H1 (cell line): ENCODE measurements around the gene EIF4A3. TPM values are rescaled to one million over a fixed set of nuclear protein-coding genes. Genes with fewer than 3 reads are reported as not detected.

Experiments used
- CTCF ChIA-PET: fragments of 300-600 bp; sonication (Branson Sonifier 250); formaldehyde crosslinking; loops from one replicate; lab custom pipeline; 2021; ENCODE audit not compliant: partially characterized antibody; lab: Charles Lee
- POLR2A ChIA-PET: fragments of 300-600 bp; sonication (Branson Sonifier 250); formaldehyde crosslinking; loops from one replicate; lab custom pipeline; 2021; ENCODE audit warnings: inconsistent platforms; ENCODE audit not compliant: partially characterized antibody; lab: Charles Lee
- DNase-seq, 2 experiments: peaks; one replicate each; pipeline versions ENCODE4 v3.0.0 to v3.0.0-alpha.2; 2010 to 2022; ENCODE audit warnings: low spot score in 2 of 2, low read depth in 1 of 2, mixed read lengths in 1 of 2
- FAIRE-seq: peaks from 2 replicates; lab custom pipeline; 2011; peaks lifted over from hg19 to GRCh38; lab: Jason Lieb, UNC
- H2AFZ ChIP-seq: 2 replicates; pipeline ENCODE4 v1.8.1; 2012; ENCODE audit warnings: low read length, inconsistent platforms
- H2AK5ac ChIP-seq: 2 replicates; pipeline ENCODE4 v1.6.1; 2013; ENCODE audit warnings: low read depth, low read length
- H2BK120ac ChIP-seq: replicated peaks from 2 replicates; pipeline ENCODE3; 2013; ENCODE audit warnings: low read depth, low read length, inconsistent platforms
- H2BK12ac ChIP-seq: 2 replicates; pipeline ENCODE4 v1.6.1; 2013; ENCODE audit warnings: low read depth, low read length
- H2BK15ac ChIP-seq: 2 replicates; pipeline ENCODE4 v1.6.1; 2013; ENCODE audit warnings: low read length
- H2BK20ac ChIP-seq: 2 replicates; pipeline ENCODE4 v1.6.1; 2013; ENCODE audit warnings: low read length
- H2BK5ac ChIP-seq: 2 replicates; pipeline ENCODE4 v1.6.1; 2013; ENCODE audit warnings: low read depth, low read length
- H3K14ac ChIP-seq: 2 replicates; pipeline ENCODE4 v1.6.1; 2013; ENCODE audit warnings: inconsistent platforms; ENCODE audit not compliant: insufficient read length
- H3K18ac ChIP-seq: 2 replicates; pipeline ENCODE4 v1.6.1; 2013; ENCODE audit warnings: low read length; ENCODE audit errors: extremely low read depth
- H3K23ac ChIP-seq: 2 replicates; pipeline ENCODE4 v1.6.1; 2013; ENCODE audit warnings: inconsistent platforms; ENCODE audit not compliant: insufficient read length
- H3K23me2 ChIP-seq: 2 replicates; pipeline ENCODE4 v1.6.1; 2013; ENCODE audit warnings: low read depth, low read length
- H3K27ac ChIP-seq: 2 replicates; pipeline ENCODE4 v1.6.1; 2011; ENCODE audit warnings: low read depth, low read length, inconsistent platforms
- H3K27me3 ChIP-seq, 4 experiments: replicated peaks in 1 of 4; 1 replicate in 1 of 4; 2 replicates in 3 of 4; pipeline versions ENCODE4 v1.6.1 to v1.8.1; 2011 to 2013; ENCODE audit warnings: low read length in 3 of 4, mild to moderate bottlenecking in 3 of 4, inconsistent platforms in 2 of 4, mixed read lengths in 2 of 4, moderate library complexity in 1 of 4; ENCODE audit not compliant: control insufficient read depth in 3 of 4, insufficient read depth in 3 of 4; ENCODE audit errors: extremely low read depth in 1 of 4
- H3K36me3 ChIP-seq, 4 experiments: 2 replicates each; pipeline versions ENCODE4 v1.6.1 to v1.8.1; 2011 to 2013; ENCODE audit warnings: mild to moderate bottlenecking in 4 of 4, low read length in 3 of 4, moderate library complexity in 2 of 4, control low read depth in 1 of 4, inconsistent platforms in 1 of 4; ENCODE audit not compliant: insufficient read depth in 4 of 4, control insufficient read depth in 2 of 4
- H3K4ac ChIP-seq: replicated peaks from 2 replicates; pipeline ENCODE3; 2013; ENCODE audit warnings: low read length, low read depth, mixed read lengths, inconsistent platforms; ENCODE audit not compliant: insufficient read length
- H3K4me1 ChIP-seq, 4 experiments: replicated peaks in 1 of 4; 1 replicate in 1 of 4; 2 replicates in 3 of 4; pipeline versions ENCODE4 v1.6.1 to v1.8.1; 2011 to 2013; ENCODE audit warnings: low read length in 3 of 4, inconsistent platforms in 2 of 4, mixed read lengths in 1 of 4; ENCODE audit not compliant: insufficient read depth in 4 of 4, control insufficient read depth in 3 of 4
- H3K4me2 ChIP-seq, 2 experiments: 2 replicates each; pipeline versions ENCODE4 v1.6.1 to v1.8.1; 2011 to 2013; ENCODE audit warnings: low read depth in 2 of 2, low read length in 2 of 2, control low read depth in 1 of 2, inconsistent platforms in 1 of 2, mild to moderate bottlenecking in 1 of 2; ENCODE audit not compliant: insufficient read depth in 1 of 2
- H3K4me3 ChIP-seq, 4 experiments: fragments of 200-600, 300-600 bp in 1 of 4; sonication (generic), shearing (Covaris generic), sonication (Bioruptor Twin) in 1 of 4; 2 replicates each; pipeline versions ENCODE4 v1.5.1 to v1.8.1; 2011 to 2016; ENCODE audit warnings: low read length in 4 of 4, low read depth in 3 of 4, control low read depth in 2 of 4, inconsistent platforms in 2 of 4, mild to moderate bottlenecking in 2 of 4, mixed read lengths in 1 of 4, moderate library complexity in 1 of 4; ENCODE audit not compliant: insufficient read depth in 2 of 4; ENCODE audit errors: extremely low read depth in 1 of 4
- H3K56ac ChIP-seq: replicated peaks from 2 replicates; pipeline ENCODE3; 2013; ENCODE audit warnings: low read depth, mild to moderate bottlenecking, mixed read lengths, low read length, inconsistent platforms; ENCODE audit not compliant: insufficient read length
- H3K79me1 ChIP-seq: 2 replicates; pipeline ENCODE4 v1.6.1; 2013; ENCODE audit warnings: low read depth, low read length, control low read depth
- H3K79me2 ChIP-seq, 2 experiments: 2 replicates each; pipeline versions ENCODE4 v1.6.1 to v1.8.1; 2012 to 2013; ENCODE audit warnings: low read length in 2 of 2, mild to moderate bottlenecking in 2 of 2, inconsistent platforms in 1 of 2; ENCODE audit not compliant: insufficient read depth in 2 of 2, control insufficient read depth in 1 of 2
- H3K9ac ChIP-seq, 4 experiments: replicated peaks in 1 of 4; 1 replicate in 1 of 4; 2 replicates in 3 of 4; pipeline versions ENCODE4 v1.6.1 to v1.8.1; 2011 to 2013; ENCODE audit warnings: low read depth in 3 of 4, low read length in 3 of 4, control low read depth in 2 of 4, mild to moderate bottlenecking in 2 of 4, moderate library complexity in 2 of 4, inconsistent platforms in 1 of 4; ENCODE audit errors: extremely low read depth in 1 of 4
- H3K9me3 ChIP-seq, 2 experiments: 2 replicates each; pipeline versions ENCODE4 v1.6.1 to v1.8.1; 2012 to 2013; ENCODE audit warnings: mild to moderate bottlenecking in 2 of 2, moderate library complexity in 2 of 2, control low read depth in 1 of 2, inconsistent platforms in 1 of 2, low read depth in 1 of 2, low read length in 1 of 2, mixed read lengths in 1 of 2; ENCODE audit not compliant: insufficient read depth in 2 of 2
- H4K20me1 ChIP-seq, 2 experiments: replicated peaks in 1 of 2; 2 replicates each; pipeline versions ENCODE3 to v1.8.1; 2011 to 2013; ENCODE audit warnings: inconsistent platforms in 2 of 2, low read length in 2 of 2, mild to moderate bottlenecking in 1 of 2; ENCODE audit not compliant: insufficient read depth in 2 of 2, control insufficient read depth in 1 of 2
- H4K5ac ChIP-seq: 2 replicates; pipeline ENCODE4 v1.6.1; 2013; ENCODE audit warnings: low read length, low read depth, mixed read lengths, inconsistent platforms; ENCODE audit not compliant: insufficient read length
- H4K8ac ChIP-seq: 2 replicates; pipeline ENCODE4 v1.8.0; 2013; ENCODE audit warnings: mild to moderate bottlenecking, moderate library complexity, low read length, inconsistent platforms; ENCODE audit not compliant: insufficient read depth; ENCODE audit errors: extremely low read depth
- H4K91ac ChIP-seq: replicated peaks from 2 replicates; pipeline ENCODE3; 2013; ENCODE audit warnings: low read length, mixed read lengths, inconsistent platforms; ENCODE audit not compliant: insufficient read length
- CBX5 ChIP-seq: fragments of 300-800, 300-1000 bp; sonication (generic); IDR thresholded peaks from 2 replicates; pipeline ENCODE4 v1.7.1; 2016; ENCODE audit warnings: antibody characterized with exemption, low read length, low read depth
- CBX8 ChIP-seq: fragments of 300-800, 300-1000 bp; sonication (generic); IDR thresholded peaks from 2 replicates; pipeline ENCODE4 v1.7.1; 2016; ENCODE audit warnings: low read depth, low read length, borderline replicate concordance
- HDAC6 ChIP-seq: IDR thresholded peaks from one replicate; pipeline ENCODE4 v1.7.1; 2012; ENCODE audit warnings: low read depth, mild to moderate bottlenecking, inconsistent platforms, low read length, moderate library complexity
- SIRT6 ChIP-seq: IDR thresholded peaks from one replicate; pipeline ENCODE4 v1.7.1; 2012; ENCODE audit warnings: low read length, inconsistent platforms
- ZNF274 ChIP-seq: IDR thresholded peaks from 2 replicates; pipeline ENCODE4 v1.7.0; 2012; ENCODE audit warnings: low read length, borderline replicate concordance; ENCODE audit errors: extremely low read depth
- WGBS, 2 experiments: shearing (Covaris generic) in 1 of 2; methylation state at CpG; one replicate each; pipeline versions ENCODE4 v1.1.6 to v1.1.7; 2013 to 2015; ENCODE audit warnings: low lambda C conversion rate in 2 of 2, mixed read lengths in 2 of 2, inconsistent platforms in 1 of 2, low coverage in 1 of 2, missing lambda C conversion rate in 1 of 2; ENCODE audit not compliant: insufficient replicate concordance in 2 of 2, insufficient coverage in 1 of 2, insufficient read length in 1 of 2; ENCODE audit errors: extremely low coverage in 1 of 2, missing lambda C conversion rate in 1 of 2; 5-methylcytosine and 5-hydroxymethylcytosine counted together
- polyA plus RNA-seq, 7 experiments: library from polyadenylated mRNA; depleted of rRNA in 3 of 7; stranded (reverse) in 5 of 7; unstranded in 2 of 7; fragments of >200 nt in 5 of 7; fragments of 200-250 nt in 2 of 7; gene quantifications; 1 replicate in 5 of 7; 2 replicates in 1 of 7; 4 replicates in 1 of 7; pipeline versions ENCODE4 v1.2.1 to v1.2.3, GENCODE V29; 2011 to 2013; ENCODE audit warnings: missing spikeins in 2 of 7, mixed read lengths in 2 of 7
- total RNA-seq: library from RNA; stranded (reverse); fragmentation: NEBNext Ultra II Directional; extraction: Animal tissue kit (Norgen Biotek cat#: 25700); gene quantifications from 2 replicates; pipeline ENCODE4 v1.2.1, GENCODE V29; 2021

The EIF4A3 gene
- total and polyA plus RNA-seq, 2 of the 8 experiments (the other 6 are each of a cell fraction or from before 2014, with no cell fraction given): 142 to 146 TPM

DNA sequence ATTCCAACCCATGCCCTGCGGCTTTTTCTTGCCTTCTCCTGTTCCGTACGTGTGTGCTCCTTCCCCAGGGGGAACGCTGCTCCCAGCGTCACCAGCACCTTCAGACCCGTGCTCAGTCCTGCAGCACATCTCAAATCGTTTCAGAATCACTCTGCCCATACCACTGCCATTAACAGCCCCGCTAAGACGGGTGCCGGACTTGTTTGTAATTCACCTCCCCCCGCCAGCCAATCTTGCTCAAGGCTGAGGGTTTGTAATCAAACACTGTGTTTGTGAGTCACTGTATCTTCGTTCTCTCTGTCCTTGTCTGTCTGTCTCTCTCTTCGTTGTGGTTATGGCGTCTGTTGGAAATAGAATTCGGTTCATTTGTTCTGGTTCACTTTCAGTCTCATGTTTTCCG is 40.2 kb upstream of the EIF4A3 start:
- no peak overlapping the region for H3K56ac ChIP-seq
- no peak overlapping the region for H2BK5ac ChIP-seq
- TF ChIP-seq CBX8 (no peak), SIRT6 (no peak), CBX5 (no peak), ZNF274 (no peak), HDAC6 (no peak)

More for the DNA sequence above, 40.2 kb upstream of the EIF4A3 start:
- Histone ChIP-seq H4K8ac (no peak overlapping the region), H4K20me1 (no peaks in the 10 kb centered on the region), H2BK120ac (no peak overlapping the region), H2AK5ac (no peak overlapping the region), H3K27me3 (no peaks in the 10 kb centered on the region; a peak in 1 of 7 replicates), H3K4me1 (no peaks in the 10 kb centered on the region), H4K91ac (no peak overlapping the region), H2BK20ac (no peak overlapping the region), H3K4me3 (no peak overlapping the region), H2AFZ (no peak overlapping the region), H3K9ac (no peak overlapping the region), H3K23me2 (no peaks in the 10 kb centered on the region), H2BK12ac (no peak overlapping the region), H3K4ac (no peak overlapping the region), H3K79me1 (no peaks in the 10 kb centered on the region; the same call in 1 of the 2 replicates), H2BK15ac (0 out of 2 replicates have a peak overlapping the region, but pooled peaks have one; percentile 63), H3K18ac (no peak overlapping the region), H3K79me2 (no peaks in the 10 kb centered on the region), H3K4me2 (no peak overlapping the region), H3K36me3 (no peaks in the 10 kb centered on the region), H3K14ac (no peak overlapping the region), H4K5ac (no peak overlapping the region), H3K27ac (no peak overlapping the region), H3K9me3 (no peaks in the 10 kb centered on the region), H3K23ac (no peak overlapping the region)
- CTCF ChIA-PET: interaction anchor here (1.2 to 8.9 kb wide), 3 partner anchors 9 to 66 kb away, joined by 3 to 73 read pairs (median 5); no protein-coding TSS in a partner anchor
- FAIRE-seq (no peak), DNase-seq (no peak)
- POLR2A ChIA-PET: interaction anchor here (1.4 to 1.8 kb wide), 4 partner anchors 9 to 40 kb away, joined by 3 to 5 read pairs (median 4); partner anchors contain the start of gene EIF4A3
- WGBS, 2 experiments: 89% methylated on average over 16 of the region's 16 CpGs; no CpG with 5 or more reads in 1 of the 2 experiments
